HEK293T (cell line): Measurements from ENCODE around the gene MAPK6.

Experiments used
- ELF4 ChIP-seq: fragments of 450-650 bp; IDR thresholded peaks from 2 replicates; pipeline ENCODE4 v1.6.1; 2017; ENCODE audit warnings: antibody characterized with exemption
- FOXA1 ChIP-seq: fragments of 450-650 bp; IDR thresholded peaks from 2 replicates; pipeline ENCODE4 v1.6.1; 2016; ENCODE audit warnings: mild to moderate bottlenecking
- FOXK2 ChIP-seq: fragments of 450-650 bp; IDR thresholded peaks from 2 replicates; pipeline ENCODE4 v1.6.1; 2016; ENCODE audit warnings: mild to moderate bottlenecking
- SP1 ChIP-seq: fragments of 450-650 bp; IDR thresholded peaks from 2 replicates; pipeline ENCODE4 v1.6.1; 2017
- SUZ12 ChIP-seq: fragments of 450-650 bp; IDR thresholded peaks from 2 replicates; pipeline ENCODE4 v1.6.1; 2016; ENCODE audit warnings: mild to moderate bottlenecking
- ZNF384 ChIP-seq: fragments of 450-650 bp; IDR thresholded peaks from 2 replicates; pipeline ENCODE4 v1.6.1; 2016

GRCh38 chr15:52112203-52112750, 93.3 kb downstream of the MAPK6 start:
- TF ChIP-seq SP1: no peak
- TF ChIP-seq FOXK2: no peak
- no peak for TF ChIP-seq ZNF384
- TF ChIP-seq ELF4: no peak
- TF ChIP-seq FOXA1: no peak
- no peak for TF ChIP-seq SUZ12
